Measurements from ENCODE around the gene TMEM109. TPM values are rescaled to one million over a fixed set of nuclear protein-coding genes. Genes with fewer than 3 reads are reported as not detected.

TMEM109 gene
- total and polyA plus RNA-seq, 2 of the 13 experiments (the other 11 are each of a cell fraction or from before 2014, with no cell fraction given), result 7.7 to 18.0 TPM

DNA sequence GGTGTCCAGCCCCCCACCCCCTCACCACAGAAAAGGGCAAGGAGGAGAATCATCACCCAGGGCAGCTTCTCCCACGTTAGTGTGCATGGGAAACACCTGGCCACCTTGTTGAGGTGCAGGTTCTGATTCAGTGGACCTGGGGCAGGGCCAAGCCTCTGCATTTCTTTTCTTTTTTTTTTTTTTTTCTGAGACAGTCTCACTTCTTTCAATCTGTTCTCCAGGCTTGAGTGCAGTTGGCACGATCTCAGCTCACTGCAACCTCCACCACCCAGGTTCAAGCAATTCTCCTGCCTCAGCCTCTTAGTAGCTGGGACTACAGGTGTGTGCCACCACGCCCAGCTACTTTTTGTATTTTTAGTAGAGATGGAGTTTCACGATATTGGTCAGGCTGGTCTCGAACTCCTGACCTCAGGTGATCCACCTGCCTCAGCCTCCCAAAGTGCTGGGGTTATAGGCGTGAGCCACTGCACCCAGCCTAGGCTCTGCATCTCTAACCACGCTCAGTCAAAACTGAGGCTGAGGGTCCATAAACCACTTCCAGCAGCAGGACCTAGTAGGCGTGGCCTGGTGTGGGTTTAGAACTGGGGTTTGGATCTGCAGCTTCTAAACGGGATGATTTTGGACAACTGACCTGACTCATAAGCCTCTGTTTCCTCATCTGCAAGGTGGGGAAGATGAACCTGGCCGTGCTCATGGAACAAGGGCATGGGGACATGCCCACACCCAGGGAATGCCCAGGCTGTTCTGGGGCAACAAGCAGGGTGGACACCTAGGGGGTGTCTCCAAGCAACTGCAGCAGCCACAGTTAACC lies 45.9 kb upstream of the TMEM109 start:
- CTCF ChIA-PET (ENCODE audit: low intra/inter-chr PET ratio, low total read pairs), result no interaction called here
- Histone ChIP-seq H2AFZ (ENCODE audit: low read length) (no peak overlapping the region), H3K4me1 (ENCODE audit: insufficient read depth, low read length) (peaks cover 37% of the 10 kb centered on the region), H3K27me3 (ENCODE audit: control insufficient read depth in 1 of 2, insufficient read depth in 2 of 2, low read length in 2 of 2) (peaks cover 0 to 14% of the 10 kb centered on the region in 2 experiments; a peak in 2 of 5 replicates), H3K79me2 (ENCODE audit: insufficient read depth, low read length) (no peaks in the 10 kb centered on the region), H3K27ac (ENCODE audit: extremely low read length, insufficient read depth, low read length) (no peak overlapping the region), H3K4me2 (ENCODE audit: low read depth, low read length) (no peak overlapping the region), H4K20me1 (ENCODE audit: insufficient read depth, low read length) (no peaks in the 10 kb centered on the region), H3K36me3 (replicated peaks in 1 of 2; ENCODE audit: control insufficient read depth in 1 of 2, insufficient read depth in 2 of 2, low read length in 2 of 2) (no peaks in the 10 kb centered on the region), H3K4me3 (replicated peaks in 1 of 3; ENCODE audit: insufficient read depth in 1 of 3, low read depth in 2 of 3, low read length in 3 of 3) (no peak overlapping the region), H3K9me3 (ENCODE audit: low read length) (no peaks in the 10 kb centered on the region), H3K9ac (ENCODE audit: insufficient read depth, low read depth, low read length) (no peak overlapping the region)
- DNase-seq (ENCODE audit: low spot score) (no peak), ATAC-seq (no peak), FAIRE-seq (no peak)
- no TSS peak for BruUV-seq (replicated peaks)
- POLR2A ChIA-PET, result no interaction called here
- in situ Hi-C loops (cut with HindIII; ENCODE audit: extremely low pct_ligation_motif_present, low pct_unique_long_range_greater_than_20kb), result no loop called here
- intact Hi-C loops (cut with micrococcal nuclease; ENCODE audit: unreplicated experiment), result no loop called here
- WGBS (ENCODE audit: low lambda C conversion rate), result 37% methylated on average over 5 of the region's 10 CpGs
- TF ChIP-seq SIN3A (IDR thresholded peaks at IDR 0.05; ENCODE audit: borderline replicate concordance, low read depth, low read length), result no peak
- TF ChIP-seq KLF11 (CRISPR knock-in tag; IDR thresholded peaks at IDR 0.05), result no peak
- TF ChIP-seq, protein P1, sequence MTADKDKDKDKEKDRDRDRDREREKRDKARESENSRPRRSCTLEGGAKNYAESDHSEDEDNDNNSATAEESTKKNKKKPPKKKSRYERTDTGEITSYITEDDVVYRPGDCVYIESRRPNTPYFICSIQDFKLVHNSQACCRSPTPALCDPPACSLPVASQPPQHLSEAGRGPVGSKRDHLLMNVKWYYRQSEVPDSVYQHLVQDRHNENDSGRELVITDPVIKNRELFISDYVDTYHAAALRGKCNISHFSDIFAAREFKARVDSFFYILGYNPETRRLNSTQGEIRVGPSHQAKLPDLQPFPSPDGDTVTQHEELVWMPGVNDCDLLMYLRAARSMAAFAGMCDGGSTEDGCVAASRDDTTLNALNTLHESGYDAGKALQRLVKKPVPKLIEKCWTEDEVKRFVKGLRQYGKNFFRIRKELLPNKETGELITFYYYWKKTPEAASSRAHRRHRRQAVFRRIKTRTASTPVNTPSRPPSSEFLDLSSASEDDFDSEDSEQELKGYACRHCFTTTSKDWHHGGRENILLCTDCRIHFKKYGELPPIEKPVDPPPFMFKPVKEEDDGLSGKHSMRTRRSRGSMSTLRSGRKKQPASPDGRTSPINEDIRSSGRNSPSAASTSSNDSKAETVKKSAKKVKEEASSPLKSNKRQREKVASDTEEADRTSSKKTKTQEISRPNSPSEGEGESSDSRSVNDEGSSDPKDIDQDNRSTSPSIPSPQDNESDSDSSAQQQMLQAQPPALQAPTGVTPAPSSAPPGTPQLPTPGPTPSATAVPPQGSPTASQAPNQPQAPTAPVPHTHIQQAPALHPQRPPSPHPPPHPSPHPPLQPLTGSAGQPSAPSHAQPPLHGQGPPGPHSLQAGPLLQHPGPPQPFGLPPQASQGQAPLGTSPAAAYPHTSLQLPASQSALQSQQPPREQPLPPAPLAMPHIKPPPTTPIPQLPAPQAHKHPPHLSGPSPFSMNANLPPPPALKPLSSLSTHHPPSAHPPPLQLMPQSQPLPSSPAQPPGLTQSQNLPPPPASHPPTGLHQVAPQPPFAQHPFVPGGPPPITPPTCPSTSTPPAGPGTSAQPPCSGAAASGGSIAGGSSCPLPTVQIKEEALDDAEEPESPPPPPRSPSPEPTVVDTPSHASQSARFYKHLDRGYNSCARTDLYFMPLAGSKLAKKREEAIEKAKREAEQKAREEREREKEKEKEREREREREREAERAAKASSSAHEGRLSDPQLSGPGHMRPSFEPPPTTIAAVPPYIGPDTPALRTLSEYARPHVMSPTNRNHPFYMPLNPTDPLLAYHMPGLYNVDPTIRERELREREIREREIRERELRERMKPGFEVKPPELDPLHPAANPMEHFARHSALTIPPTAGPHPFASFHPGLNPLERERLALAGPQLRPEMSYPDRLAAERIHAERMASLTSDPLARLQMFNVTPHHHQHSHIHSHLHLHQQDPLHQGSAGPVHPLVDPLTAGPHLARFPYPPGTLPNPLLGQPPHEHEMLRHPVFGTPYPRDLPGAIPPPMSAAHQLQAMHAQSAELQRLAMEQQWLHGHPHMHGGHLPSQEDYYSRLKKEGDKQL (CRISPR knock-in tag; IDR thresholded peaks at IDR 0.05; ENCODE audit: low read depth), result no peak
- TF ChIP-seq, protein P2, sequence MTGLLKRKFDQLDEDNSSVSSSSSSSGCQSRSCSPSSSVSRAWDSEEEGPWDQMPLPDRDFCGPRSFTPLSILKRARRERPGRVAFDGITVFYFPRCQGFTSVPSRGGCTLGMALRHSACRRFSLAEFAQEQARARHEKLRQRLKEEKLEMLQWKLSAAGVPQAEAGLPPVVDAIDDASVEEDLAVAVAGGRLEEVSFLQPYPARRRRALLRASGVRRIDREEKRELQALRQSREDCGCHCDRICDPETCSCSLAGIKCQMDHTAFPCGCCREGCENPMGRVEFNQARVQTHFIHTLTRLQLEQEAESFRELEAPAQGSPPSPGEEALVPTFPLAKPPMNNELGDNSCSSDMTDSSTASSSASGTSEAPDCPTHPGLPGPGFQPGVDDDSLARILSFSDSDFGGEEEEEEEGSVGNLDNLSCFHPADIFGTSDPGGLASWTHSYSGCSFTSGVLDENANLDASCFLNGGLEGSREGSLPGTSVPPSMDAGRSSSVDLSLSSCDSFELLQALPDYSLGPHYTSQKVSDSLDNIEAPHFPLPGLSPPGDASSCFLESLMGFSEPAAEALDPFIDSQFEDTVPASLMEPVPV (CRISPR knock-in tag; IDR thresholded peaks at IDR 0.05), result no peak
- no peak for TF ChIP-seq KDM2A (CRISPR knock-in tag; IDR thresholded peaks at IDR 0.05; ENCODE audit: borderline replicate concordance, low read depth)
- no peak for TF ChIP-seq BCL6 (CRISPR knock-in tag; IDR thresholded peaks at IDR 0.05)
